ENCODE measurements around the gene POLR2E. TPM values are rescaled to one million over a fixed set of nuclear protein-coding genes. Genes with fewer than 3 reads are reported as not detected.

The POLR2E gene
- total RNA-seq, 1 experiment from 2014 or later, result 279 TPM

GRCh38 chr19:1105008-1105872 is 10.1 kb upstream of the POLR2E start:
- TF ChIP-seq POLR2AphosphoS5 (IDR thresholded peaks at IDR 0.05; ENCODE audit: low read depth, low read length) (peak; percentile 62), SIN3A (IDR thresholded peaks at IDR 0.05; ENCODE audit: borderline replicate concordance, insufficient read depth, low read depth, low read length) (no peak), TCF7L2 (IDR thresholded peaks at IDR 0.05; ENCODE audit: low read depth, low read length) (peak; percentile 93)
- intact Hi-C loops (cut with micrococcal nuclease; ENCODE audit: unreplicated experiment) (no loop called here), in situ Hi-C loops (cut with HindIII; ENCODE audit: low pct_unique_long_range_greater_than_20kb, low sequenced_read_pairs) (no loop called here)
- BruUV-seq (replicated peaks), result TSS peak; percentile 93
- ATAC-seq, result no peak
- peak overlapping the region; percentile 83 for H3K27ac ChIP-seq (ENCODE audit: low read length)
- H3K27me3 ChIP-seq (ENCODE audit: control insufficient read depth, insufficient read depth, low read length), result no peaks in the 10 kb centered on the region
- peak overlapping the region; percentile 58 to 62 for H3K4me3 ChIP-seq (ENCODE audit: low read depth in 2 of 2, low read length in 2 of 2)
- H3K4me1 ChIP-seq (ENCODE audit: control insufficient read depth, insufficient read depth, low read length), result peaks cover 36% of the 10 kb centered on the region
- POLR2A ChIA-PET, result interaction anchor here (0.6 kb wide), 1 partner anchor 90 kb away, joined by 3 read pairs; no protein-coding TSS in a partner anchor
- H3K9me3 ChIP-seq (ENCODE audit: control insufficient read depth, insufficient read depth, low read depth, low read length), result no peaks in the 10 kb centered on the region
- no peak for DNase-seq (ENCODE audit: low read depth, low spot score)
- CTCF ChIA-PET, result interaction anchor here (0.6 kb wide), 1 partner anchor 86 kb away, joined by 3 read pairs; no protein-coding TSS in a partner anchor
- no peaks in the 10 kb centered on the region; the same call in 1 of the 2 replicates for H3K36me3 ChIP-seq (ENCODE audit: control insufficient read depth, insufficient read depth, low read length)

GRCh38 chr19:1104311-1105007 is 9.3 kb upstream of the POLR2E start:
- no TSS peak for BruUV-seq (replicated peaks)
- TF ChIP-seq SIN3A (IDR thresholded peaks at IDR 0.05; ENCODE audit: borderline replicate concordance, insufficient read depth, low read depth, low read length) (0 out of 2 replicates have a peak, but pooled peaks have one; percentile 35), TCF7L2 (IDR thresholded peaks at IDR 0.05; ENCODE audit: low read depth, low read length) (no peak)
- in situ Hi-C loops (cut with HindIII; ENCODE audit: low pct_unique_long_range_greater_than_20kb, low sequenced_read_pairs), result no loop called here
- Histone ChIP-seq H3K27ac (ENCODE audit: low read length) (peak overlapping the region; percentile 83), H3K4me1 (ENCODE audit: control insufficient read depth, insufficient read depth, low read length) (peaks cover 33% of the 10 kb centered on the region), H3K9me3 (ENCODE audit: control insufficient read depth, insufficient read depth, low read depth, low read length) (no peaks in the 10 kb centered on the region), H3K27me3 (ENCODE audit: control insufficient read depth, insufficient read depth, low read length) (no peaks in the 10 kb centered on the region), H3K4me3 (ENCODE audit: low read depth in 2 of 2, low read length in 2 of 2) (peak overlapping the region; percentile 58 to 62), H3K36me3 (ENCODE audit: control insufficient read depth, insufficient read depth, low read length) (no peaks in the 10 kb centered on the region; the same call in 1 of the 2 replicates)
- CTCF ChIA-PET, result no interaction called here
- DNase-seq (ENCODE audit: low read depth, low spot score), result no peak
- intact Hi-C loops (cut with micrococcal nuclease; ENCODE audit: unreplicated experiment), result no loop called here
- POLR2A ChIA-PET, result interaction anchor here (0.7 kb wide), 1 partner anchor 350 kb away, joined by 3 read pairs; no protein-coding TSS in a partner anchor
- ATAC-seq, result peak; percentile 25

GRCh38 chr19:1103708-1104310 is 8.6 kb upstream of the POLR2E start, which contains the start of gene GPX4:
Gene GPX4, plus strand, starts transcription at chr19:1103994. Its CDS starts 50 bp downstream, at chr19:1104044.
- peak within 1 kb of the TSS; percentile 84 for H3K27ac ChIP-seq (ENCODE audit: low read length)
- DNase-seq (ENCODE audit: low read depth, low spot score) (peak; percentile 84), ATAC-seq (peak; percentile 59)
- no peaks in the 10 kb centered on the region; the same call in 1 of the 2 replicates for H3K36me3 ChIP-seq (ENCODE audit: control insufficient read depth, insufficient read depth, low read length)
- POLR2A ChIA-PET, result interaction anchor here (0.7 to 0.9 kb wide), 2 partner anchors 10 to 349 kb away, joined by 3 read pairs; no protein-coding TSS in a partner anchor
- H3K4me3 ChIP-seq (ENCODE audit: low read depth in 2 of 2, low read length in 2 of 2), result peak within 1 kb of the TSS; percentile 58 to 62
- no peaks in the 10 kb centered on the region for H3K27me3 ChIP-seq (ENCODE audit: control insufficient read depth, insufficient read depth, low read length)
- peaks cover 37% of the 10 kb centered on the region for H3K4me1 ChIP-seq (ENCODE audit: control insufficient read depth, insufficient read depth, low read length)
- intact Hi-C loops (cut with micrococcal nuclease; ENCODE audit: unreplicated experiment) (no loop called here), in situ Hi-C loops (cut with HindIII; ENCODE audit: low pct_unique_long_range_greater_than_20kb, low sequenced_read_pairs) (no loop called here)
- CTCF ChIA-PET, result no interaction called here
- no peaks in the 10 kb centered on the region for H3K9me3 ChIP-seq (ENCODE audit: control insufficient read depth, insufficient read depth, low read depth, low read length)
- TF ChIP-seq POLR2AphosphoS5 (IDR thresholded peaks at IDR 0.05; ENCODE audit: low read depth, low read length) (peak; percentile 78), TCF7L2 (IDR thresholded peaks at IDR 0.05; ENCODE audit: low read depth, low read length) (no peak), REST (IDR thresholded peaks at IDR 0.05; ENCODE audit: insufficient read depth in 1 of 2, low read depth in 2 of 2, low read length in 1 of 2) (0 out of 4 replicates have a peak, but pooled peaks of 1 of the 2 experiments have one; percentile 12), SIN3A (IDR thresholded peaks at IDR 0.05; ENCODE audit: borderline replicate concordance, insufficient read depth, low read depth, low read length) (no peak; the same call in 1 of the 2 replicates), CTCF (IDR thresholded peaks at IDR 0.05) (no peak)
- BruUV-seq (replicated peaks), result no TSS peak

All from Panc1 (cell line).